Keratinocyte (primary cell): ENCODE results near the gene CANT1. TPM values are rescaled to one million over a fixed set of nuclear protein-coding genes. Genes with fewer than 3 reads are reported as not detected.

ENCODE experiments used
- DNase-seq: peaks from one replicate; pipeline ENCODE4 v3.0.0-alpha.2; 2011; ENCODE audit warnings: low read depth, missing footprints, low spot score
- FAIRE-seq: peaks from 2 replicates; lab custom pipeline; 2011; peaks lifted over from hg19 to GRCh38; lab: Jason Lieb, UNC
- H2AFZ ChIP-seq: 2 replicates; pipeline ENCODE4 v1.6.0; 2012; ENCODE audit warnings: low read length, control low read depth, inconsistent platforms; ENCODE audit not compliant: control insufficient read depth
- H3K27ac ChIP-seq: 2 replicates; pipeline ENCODE4 v1.5.1; 2011; ENCODE audit warnings: low read length; ENCODE audit not compliant: control insufficient read depth, insufficient read depth
- H3K27me3 ChIP-seq: 3 replicates; pipeline ENCODE4 v1.6.0; 2011; ENCODE audit warnings: low read length; ENCODE audit not compliant: control insufficient read depth, insufficient read depth; ENCODE audit errors: extremely low read depth
- H3K36me3 ChIP-seq, 2 experiments: 2 replicates in 1 of 2; 3 replicates in 1 of 2; pipeline ENCODE4 v1.5.1; 2011; ENCODE audit warnings: low read length in 2 of 2, mild to moderate bottlenecking in 1 of 2; ENCODE audit not compliant: control insufficient read depth in 2 of 2, insufficient read depth in 2 of 2; ENCODE audit errors: extremely low read depth in 1 of 2
- H3K4me1 ChIP-seq: 3 replicates; pipeline ENCODE4 v1.5.1; 2011; ENCODE audit warnings: low read length; ENCODE audit not compliant: control insufficient read depth, insufficient read depth; ENCODE audit errors: extremely low read depth
- H3K4me2 ChIP-seq: 3 replicates; pipeline ENCODE4 v1.6.0; 2011; ENCODE audit warnings: low read depth, low read length; ENCODE audit not compliant: control insufficient read depth, insufficient read depth; ENCODE audit errors: extremely low read depth
- H3K4me3 ChIP-seq, 3 experiments: fragments of 200-600 bp in 1 of 3; sonication (generic) in 1 of 3; 2 replicates in 2 of 3; 3 replicates in 1 of 3; pipeline ENCODE4 v1.5.1; 2011 to 2016; ENCODE audit warnings: low read length in 3 of 3, mild to moderate bottlenecking in 3 of 3, control low read depth in 2 of 3, inconsistent platforms in 1 of 3, low read depth in 1 of 3, mixed read lengths in 1 of 3, mixed run types in 1 of 3, moderate library complexity in 1 of 3; ENCODE audit not compliant: control insufficient read depth in 2 of 3, insufficient read depth in 2 of 3; ENCODE audit errors: extremely low read depth in 1 of 3
- H3K79me2 ChIP-seq: 2 replicates; pipeline ENCODE4 v1.6.0; 2012; ENCODE audit warnings: low read length; ENCODE audit not compliant: control insufficient read depth, insufficient read depth
- H3K9ac ChIP-seq: 3 replicates; pipeline ENCODE4 v1.6.0; 2011; ENCODE audit warnings: low read length; ENCODE audit not compliant: control insufficient read depth, insufficient read depth; ENCODE audit errors: extremely low read depth
- H3K9me1 ChIP-seq: 3 replicates; pipeline ENCODE4 v1.6.0; 2011; ENCODE audit warnings: low read length; ENCODE audit not compliant: control insufficient read depth, insufficient read depth; ENCODE audit errors: extremely low read depth
- H3K9me3 ChIP-seq: 2 replicates; pipeline ENCODE4 v1.5.1; 2012; ENCODE audit warnings: low read depth, low read length; ENCODE audit not compliant: control insufficient read depth
- H4K20me1 ChIP-seq: 3 replicates; pipeline ENCODE4 v1.6.0; 2011; ENCODE audit warnings: low read length; ENCODE audit not compliant: control insufficient read depth, insufficient read depth; ENCODE audit errors: extremely low read depth
- EZH2 ChIP-seq: IDR thresholded peaks from one replicate; pipeline ENCODE4 v1.6.1; 2012; ENCODE audit warnings: inconsistent platforms, mild to moderate bottlenecking, low read length, moderate library complexity
- dilution Hi-C: fragments of 300-500 bp; cut with MboI; formaldehyde crosslinking; loops from one replicate; pipeline ENCODE4 v1.7.0; 2020; ENCODE audit warnings: low sequenced_read_pairs; ENCODE audit not compliant: extremely low pct_ligation_motif_present
- polyA plus RNA-seq, 5 experiments: library from polyadenylated mRNA; depleted of rRNA in 3 of 5; stranded (reverse) in 3 of 5; stranded (forward) in 1 of 5; unstranded in 1 of 5; fragments of >200 nt; gene quantifications; 1 replicate in 1 of 5; 2 replicates in 3 of 5; 3 replicates in 1 of 5; pipeline versions ENCODE4 v1.2.1 to v1.2.3, GENCODE V29; 2011 to 2012; ENCODE audit warnings: missing spikeins in 2 of 5, low read depth in 1 of 5, low replicate concordance in 1 of 5
- TF ChIP-seq, protein P1 (sequence below), 3 experiments: IDR thresholded peaks in 1 of 3; conservative IDR thresholded peaks in 1 of 3; optimal IDR thresholded peaks in 1 of 3; 2 replicates in 2 of 3; 3 replicates in 1 of 3; pipeline versions ENCODE3 to v1.5.1; 2011; ENCODE audit warnings: low read length in 3 of 3, mild to moderate bottlenecking in 3 of 3, moderate library complexity in 2 of 3, control low read depth in 1 of 3, inconsistent platforms in 1 of 3; ENCODE audit not compliant: insufficient read depth in 2 of 3; ENCODE audit errors: extremely low read depth in 1 of 3

Gene CANT1
- polyA plus RNA-seq, 1 donor (not counting 4 experiments of a cell fraction or from before 2014, with no cell fraction given) = 53.2 TPM

DNA sequence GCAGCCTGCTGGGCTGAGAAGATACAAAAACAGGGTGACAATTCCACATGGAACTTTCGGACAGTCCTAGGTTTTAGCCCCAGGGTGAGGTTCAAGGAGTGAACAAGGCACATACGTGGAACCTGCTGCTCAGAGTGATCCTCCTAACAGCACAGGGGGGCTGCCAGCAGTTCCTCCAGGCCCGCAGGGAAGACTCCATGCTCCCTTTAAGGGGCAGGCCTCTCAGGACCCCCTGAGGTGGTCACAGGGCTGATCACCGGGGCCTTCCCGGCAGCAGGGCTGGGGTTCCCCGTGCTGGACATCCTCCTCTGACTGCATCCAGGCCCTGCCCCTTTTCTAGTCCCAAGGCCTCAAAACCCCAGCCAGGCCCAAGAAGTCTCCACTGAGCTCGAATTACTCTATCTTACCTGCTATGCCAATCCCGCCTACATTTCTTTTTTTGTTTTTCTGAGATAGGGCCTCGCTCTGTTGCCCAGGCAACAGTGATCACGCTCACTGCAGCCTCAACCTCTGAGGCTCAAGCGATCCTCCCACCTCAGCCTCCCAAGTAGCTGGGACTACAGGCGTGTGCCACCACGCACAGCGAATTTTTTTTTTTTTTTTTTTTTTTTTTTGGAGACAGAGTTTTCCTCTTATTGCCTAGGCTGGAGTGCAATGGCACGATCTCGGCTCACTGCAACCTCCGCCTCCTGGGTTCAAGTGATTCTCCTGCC, 10.4 kb downstream of the CANT1 start:
- Histone ChIP-seq H3K4me3 (no peak overlapping the region), H3K27ac (no peak overlapping the region), H2AFZ (no peak overlapping the region), H3K9me1 (peaks cover 5% of the 10 kb centered on the region), H3K36me3 (peaks cover 31 to 46% of the 10 kb centered on the region in 2 experiments), H3K27me3 (no peaks in the 10 kb centered on the region), H3K4me1 (peaks cover 20% of the 10 kb centered on the region), H3K9ac (peak overlapping the region; percentile 19), H3K4me2 (peak overlapping the region; percentile 43), H4K20me1 (peaks cover 9% of the 10 kb centered on the region), H3K79me2 (peaks cover 74% of the 10 kb centered on the region), H3K9me3 (no peaks in the 10 kb centered on the region)
- dilution Hi-C loops = no loop called here
- no peak for DNase-seq
- no peak for FAIRE-seq
- TF ChIP-seq, protein P1, sequence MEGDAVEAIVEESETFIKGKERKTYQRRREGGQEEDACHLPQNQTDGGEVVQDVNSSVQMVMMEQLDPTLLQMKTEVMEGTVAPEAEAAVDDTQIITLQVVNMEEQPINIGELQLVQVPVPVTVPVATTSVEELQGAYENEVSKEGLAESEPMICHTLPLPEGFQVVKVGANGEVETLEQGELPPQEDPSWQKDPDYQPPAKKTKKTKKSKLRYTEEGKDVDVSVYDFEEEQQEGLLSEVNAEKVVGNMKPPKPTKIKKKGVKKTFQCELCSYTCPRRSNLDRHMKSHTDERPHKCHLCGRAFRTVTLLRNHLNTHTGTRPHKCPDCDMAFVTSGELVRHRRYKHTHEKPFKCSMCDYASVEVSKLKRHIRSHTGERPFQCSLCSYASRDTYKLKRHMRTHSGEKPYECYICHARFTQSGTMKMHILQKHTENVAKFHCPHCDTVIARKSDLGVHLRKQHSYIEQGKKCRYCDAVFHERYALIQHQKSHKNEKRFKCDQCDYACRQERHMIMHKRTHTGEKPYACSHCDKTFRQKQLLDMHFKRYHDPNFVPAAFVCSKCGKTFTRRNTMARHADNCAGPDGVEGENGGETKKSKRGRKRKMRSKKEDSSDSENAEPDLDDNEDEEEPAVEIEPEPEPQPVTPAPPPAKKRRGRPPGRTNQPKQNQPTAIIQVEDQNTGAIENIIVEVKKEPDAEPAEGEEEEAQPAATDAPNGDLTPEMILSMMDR (optimal IDR thresholded peaks at IDR 0.05 in 1 of 3, IDR thresholded peaks at IDR 0.05 in 1 of 3, conservative IDR thresholded peaks at IDR 0.05 in 1 of 3; ENCODE audit: extremely low read depth in 1 of 3, insufficient read depth in 2 of 3, low read length in 3 of 3) = no peak
- no peak for TF ChIP-seq EZH2

DNA sequence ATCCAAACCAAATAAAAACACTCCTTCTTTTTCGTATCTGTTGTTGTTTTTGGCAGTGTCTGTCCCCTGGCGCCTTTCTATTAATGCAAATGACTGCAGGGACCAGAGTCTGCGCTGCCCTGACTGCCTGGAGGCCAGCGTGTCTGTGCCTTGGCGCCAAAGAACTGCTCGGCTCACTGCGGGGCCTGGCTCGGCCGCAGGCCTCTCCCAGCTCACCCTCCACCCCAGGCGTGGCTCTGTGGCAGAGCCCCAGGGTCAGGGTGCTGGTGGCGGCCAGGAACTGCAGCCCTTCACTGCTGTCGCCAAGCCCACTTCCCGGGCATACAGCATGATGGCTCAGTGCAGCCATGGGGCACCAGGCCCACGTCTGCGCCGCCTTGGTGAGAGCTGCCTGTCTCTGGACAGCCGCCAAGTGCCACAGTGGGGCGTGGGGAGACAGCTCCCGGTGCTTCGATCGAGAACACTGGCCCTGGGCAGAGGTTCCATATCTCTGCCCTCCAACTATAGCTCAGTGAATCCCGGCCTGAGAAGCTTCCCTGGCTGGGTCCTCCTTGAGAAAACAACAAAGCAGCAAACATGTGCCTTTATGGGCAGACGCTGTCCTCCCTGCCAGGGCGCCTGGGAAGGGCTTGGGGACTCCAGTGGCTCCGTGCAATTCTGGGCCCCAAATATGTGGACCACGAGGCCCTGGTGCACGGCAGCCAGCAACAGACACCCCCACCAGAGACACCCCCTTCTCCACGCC, 11.1 kb downstream of the CANT1 start:
- Histone ChIP-seq H4K20me1 (peaks cover 9% of the 10 kb centered on the region), H3K36me3 (peaks cover 33 to 51% of the 10 kb centered on the region in 2 experiments), H3K4me3 (peak overlapping the region in 1 of 3 experiments; percentile 26), H2AFZ (no peak overlapping the region), H3K9ac (peak overlapping the region; percentile 18), H3K4me2 (peak overlapping the region; percentile 82), H3K4me1 (peaks cover 20% of the 10 kb centered on the region), H3K79me2 (peaks cover 75% of the 10 kb centered on the region), H3K9me1 (peaks cover 5% of the 10 kb centered on the region), H3K27ac (peak overlapping the region; percentile 68), H3K27me3 (no peaks in the 10 kb centered on the region), H3K9me3 (no peaks in the 10 kb centered on the region)
- TF ChIP-seq EZH2 = no peak
- TF ChIP-seq, protein P1 (optimal IDR thresholded peaks at IDR 0.05 in 1 of 3, IDR thresholded peaks at IDR 0.05 in 1 of 3, conservative IDR thresholded peaks at IDR 0.05 in 1 of 3; ENCODE audit: extremely low read depth in 1 of 3, insufficient read depth in 2 of 3, low read length in 3 of 3) = no peak
- FAIRE-seq (peak; percentile 17), DNase-seq (no peak)
- dilution Hi-C loops = no loop called here
